SKM-1 treated with dmso at 0.1 percent for 144 hours (cell line): ENCODE results near the gene AMACR.

Source experiments
- DNase-seq: peaks from one replicate; lab custom pipeline; 2025; ENCODE audit not compliant: unreplicated experiment; lab: John Stamatoyannopoulos, UW

Gene AMACR

GRCh38 chr5:34007621-34008600 is at the start of gene AMACR:
Gene AMACR, minus strand, starts transcription at chr5:34008050. Its CDS starts 31 bp downstream, at chr5:34008019.
- peak; percentile 83 for DNase-seq

GRCh38 chr5:34057569-34057968 is 49.7 kb upstream of the AMACR start:
- DNase-seq, result no peak

GRCh38 chr5:34057118-34057517 is 49.3 kb upstream of the AMACR start:
- no peak for DNase-seq

GRCh38 chr5:34055667-34056066 is 47.8 kb upstream of the AMACR start:
- DNase-seq, result no peak

- DNase-seq, result no peak
Measured at GRCh38 chr5:34054400-34054729, 46.5 kb upstream of the AMACR start.

- DNase-seq, result no peak
Measured at GRCh38 chr5:34053571-34054399, 45.9 kb upstream of the AMACR start.

GRCh38 chr5:34053133-34053532 is 45.3 kb upstream of the AMACR start:
- no peak for DNase-seq

- no peak for DNase-seq
Measured at GRCh38 chr5:34051374-34051980, 43.6 kb upstream of the AMACR start.

- DNase-seq, result peak; percentile 44
Measured at GRCh38 chr5:34047774-34048572, 40.1 kb upstream of the AMACR start.

GRCh38 chr5:34047143-34047542 is 39.3 kb upstream of the AMACR start:
- DNase-seq, result no peak

GRCh38 chr5:34045996-34046395 is 38.1 kb upstream of the AMACR start:
- DNase-seq, result no peak

- DNase-seq, result no peak
Measured at GRCh38 chr5:34045023-34045422, 37.2 kb upstream of the AMACR start.

GRCh38 chr5:34043099-34043876 is 35.4 kb upstream of the AMACR start, which contains the start of gene C1QTNF3:
Gene C1QTNF3, minus strand, starts transcription at chr5:34043213. Its CDS starts 88 bp downstream, at chr5:34043125.
- DNase-seq, result peak; percentile 38

GRCh38 chr5:34042321-34042720 is 34.5 kb upstream of the AMACR start:
- DNase-seq, result peak; percentile 42

- no peak for DNase-seq
Measured at GRCh38 chr5:34041247-34041972, 33.6 kb upstream of the AMACR start.

- no peak for DNase-seq
Measured at GRCh38 chr5:34040472-34040871, 32.6 kb upstream of the AMACR start.

- peak; percentile 15 for DNase-seq
Measured at GRCh38 chr5:34039398-34040157, 31.7 kb upstream of the AMACR start.

GRCh38 chr5:34038838-34039237 is 31.0 kb upstream of the AMACR start:
- DNase-seq, result no peak
